T47D (cell line): ENCODE data around the gene ITPR1.

Source experiments
- DNase-seq, 2 experiments: peaks; one replicate each; pipeline versions ENCODE4 v3.0.0 to v3.0.0-alpha.2; 2011 to 2012; ENCODE audit warnings: low read depth in 1 of 2, low spot score in 1 of 2
- JUND ChIP-seq: IDR thresholded peaks from 2 replicates; pipeline ENCODE4 v1.6.1; 2012; ENCODE audit warnings: low read depth
- in situ Hi-C: cut with HindIII; loops from 2 replicates; pipeline ENCODE4 v1.10.0; 2016; ENCODE audit warnings: low sequenced_read_pairs, low pct_unique_long_range_greater_than_20kb

The ITPR1 gene

GRCh38 chr3:4778740-4779139, 285.6 kb downstream of the ITPR1 start:
- no peak for DNase-seq
- in situ Hi-C loops: no loop called here
- TF ChIP-seq JUND: no peak

- no peak for DNase-seq
- TF ChIP-seq JUND: no peak
- in situ Hi-C loops: no loop called here
Observed at GRCh38 chr3:4780545-4780957, 287.4 kb downstream of the ITPR1 start.

GRCh38 chr3:4782095-4782494, 288.9 kb downstream of the ITPR1 start:
- no peak for DNase-seq
- TF ChIP-seq JUND: no peak
- in situ Hi-C loops: no loop called here

GRCh38 chr3:4785551-4785950, 292.4 kb downstream of the ITPR1 start:
- TF ChIP-seq JUND: no peak
- no peak for DNase-seq
- in situ Hi-C loops: no loop called here

- no peak for TF ChIP-seq JUND
- peak in 1 of 2 experiments; percentile 84 for DNase-seq
- in situ Hi-C loops: no loop called here
Observed at GRCh38 chr3:4786431-4786830, 293.3 kb downstream of the ITPR1 start.

GRCh38 chr3:4791358-4791757, 298.2 kb downstream of the ITPR1 start:
- no peak for TF ChIP-seq JUND
- in situ Hi-C loops: no loop called here

GRCh38 chr3:4793311-4793710, 300.2 kb downstream of the ITPR1 start:
- no peak for TF ChIP-seq JUND
- in situ Hi-C loops: no loop called here
- no peak for DNase-seq

More at GRCh38 chr3:4791358-4791757, 298.2 kb downstream of the ITPR1 start:
- no peak for DNase-seq

GRCh38 chr3:4794331-4794730, 301.2 kb downstream of the ITPR1 start:
- DNase-seq: no peak
- no peak for TF ChIP-seq JUND
- in situ Hi-C loops: no loop called here

- no peak for TF ChIP-seq JUND
- no peak for DNase-seq
- in situ Hi-C loops: no loop called here
Observed at GRCh38 chr3:4794798-4795197, 301.6 kb downstream of the ITPR1 start.

GRCh38 chr3:4795905-4796304, 302.8 kb downstream of the ITPR1 start:
- no peak for DNase-seq
- in situ Hi-C loops: no loop called here
- TF ChIP-seq JUND: no peak

GRCh38 chr3:4797201-4797705, 304.1 kb downstream of the ITPR1 start:
- no peak for TF ChIP-seq JUND
- DNase-seq: no peak
- in situ Hi-C loops: no loop called here

- TF ChIP-seq JUND: no peak
- DNase-seq: no peak
- in situ Hi-C loops: no loop called here
Observed at GRCh38 chr3:4799266-4800256, 306.4 kb downstream of the ITPR1 start.

GRCh38 chr3:4800595-4800994, 307.4 kb downstream of the ITPR1 start:
- no peak for TF ChIP-seq JUND
- DNase-seq: no peak
- in situ Hi-C loops: no loop called here
